Activated naive CD4-positive, alpha-beta T cell treated with anti-CD3 and anti-CD28 coated beads, Interleukin-2, amount 10 ng/mL, durations not matched to agents 7 days and 5 days (primary cell): ENCODE data around the gene GTF2F2.

Experiments
- CTCF ChIA-PET: fragments of 350-600 bp; sonication (Branson Sonifier 250); formaldehyde crosslinking; loops from one replicate; lab custom pipeline; 2021; ENCODE audit warnings: antibody characterized with exemption; lab: Charles Lee
- DNase-seq: peaks from one replicate; pipeline ENCODE4 v3.0.0-alpha.2; 2020
- H3K27ac Mint-ChIP-seq: one replicate; pipeline ENCODE4 v1.8.0; 2021; ENCODE audit warnings: mild to moderate bottlenecking, moderate library complexity, mixed read lengths
- H3K27me3 Mint-ChIP-seq: one replicate; pipeline ENCODE4 v1.8.0; 2021; ENCODE audit warnings: mild to moderate bottlenecking, mixed read lengths
- H3K36me3 Mint-ChIP-seq: one replicate; pipeline ENCODE4 v1.8.0; 2021; ENCODE audit warnings: mixed read lengths
- H3K4me1 Mint-ChIP-seq: one replicate; pipeline ENCODE4 v1.8.0; 2021; ENCODE audit warnings: mixed read lengths
- H3K4me3 Mint-ChIP-seq: one replicate; pipeline ENCODE4 v1.8.0; 2021; ENCODE audit warnings: mild to moderate bottlenecking, moderate library complexity, mixed read lengths
- H3K9me3 Mint-ChIP-seq: one replicate; pipeline ENCODE4 v1.8.0; 2021; ENCODE audit warnings: mixed read lengths

The GTF2F2 gene

DNA sequence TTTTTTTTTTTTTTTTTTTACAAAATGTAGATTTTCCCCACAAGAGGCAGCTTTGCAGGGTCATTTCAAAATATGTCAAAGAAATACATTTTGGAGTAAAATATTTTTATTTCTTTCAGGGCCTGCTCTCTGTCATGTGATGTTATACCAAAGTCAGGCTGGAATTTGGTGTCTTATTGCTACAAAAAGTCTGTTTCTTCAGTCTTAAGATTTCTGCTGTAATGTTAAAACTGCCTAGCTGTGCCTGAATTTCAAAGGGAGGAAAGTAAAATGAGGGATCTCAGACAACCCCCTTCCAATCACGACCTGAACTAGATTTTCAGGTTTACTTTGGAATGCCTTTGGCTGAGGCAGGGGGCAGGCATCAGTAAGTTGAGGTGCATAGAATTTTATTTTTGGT, 12.8 kb upstream of the GTF2F2 start:
- Mint-ChIP-seq H3K4me1 (no peaks in the 10 kb centered on the region), H3K27ac (no peak overlapping the region), H3K9me3 (no peaks in the 10 kb centered on the region), H3K36me3 (no peaks in the 10 kb centered on the region), H3K4me3 (no peak overlapping the region), H3K27me3 (peaks cover 28% of the 10 kb centered on the region)
- CTCF ChIA-PET: interaction anchor here (0.8 kb wide), 1 partner anchor 65 kb away, joined by 4 read pairs; no protein-coding TSS in a partner anchor
- no peak for DNase-seq

DNA sequence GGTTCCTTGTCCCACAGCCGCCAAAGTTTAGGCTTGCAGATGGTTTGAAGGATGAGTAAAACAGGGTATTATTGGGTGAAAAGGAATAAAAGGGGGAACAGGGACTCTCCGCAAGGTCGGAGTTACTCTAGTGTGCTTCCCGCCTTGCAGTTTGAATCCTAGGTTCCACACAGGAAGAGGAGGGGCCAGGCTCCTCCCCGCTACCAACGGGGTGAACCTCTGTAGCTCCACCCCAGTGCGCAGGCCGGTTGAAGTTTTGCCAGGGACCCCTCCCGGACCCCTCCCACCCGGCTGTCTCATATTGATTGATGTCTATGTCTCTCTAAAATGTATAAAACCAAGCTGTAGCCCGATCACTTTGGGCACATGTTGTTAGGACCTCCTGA, 11.6 kb upstream of the GTF2F2 start:
- Mint-ChIP-seq H3K27ac (no peak overlapping the region), H3K9me3 (no peaks in the 10 kb centered on the region), H3K36me3 (no peaks in the 10 kb centered on the region), H3K4me1 (peaks cover 2% of the 10 kb centered on the region), H3K4me3 (no peak overlapping the region), H3K27me3 (peaks cover 28% of the 10 kb centered on the region)
- peak; percentile 25 for DNase-seq
- CTCF ChIA-PET: interaction anchor here (1.7 kb wide), 1 partner anchor 62 kb away, joined by 5 read pairs; no protein-coding TSS in a partner anchor

DNA sequence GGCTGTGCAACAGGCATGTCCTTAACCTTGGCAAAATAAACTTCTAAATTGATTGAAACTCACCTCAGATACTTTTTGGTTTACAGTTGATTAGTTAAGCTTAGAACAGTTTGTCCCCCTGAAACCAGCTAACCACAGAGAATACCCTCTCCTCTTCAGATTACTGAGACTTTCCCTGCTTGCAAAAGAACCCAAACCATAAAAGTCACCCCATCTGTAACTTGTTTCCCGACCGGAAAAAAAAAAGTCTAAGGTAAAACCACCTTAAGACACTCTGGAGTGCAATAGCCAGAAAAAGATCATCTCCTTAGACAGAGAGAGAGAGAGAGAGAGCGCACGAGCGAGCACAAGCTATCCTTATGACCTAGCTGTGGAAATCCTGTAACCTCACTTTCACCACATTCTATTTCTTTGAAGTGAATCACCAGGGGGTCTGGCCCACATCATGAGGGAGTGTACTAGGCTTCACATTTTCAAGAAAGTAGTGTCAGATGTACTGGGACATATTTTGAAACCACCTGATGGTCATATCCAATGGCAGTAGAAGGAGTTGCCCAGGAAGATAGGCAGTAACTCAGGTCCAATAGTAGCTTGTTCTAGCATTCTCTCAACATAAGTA, 11.1 kb upstream of the GTF2F2 start:
- CTCF ChIA-PET: interaction anchor here (1.7 kb wide), 1 partner anchor 62 kb away, joined by 5 read pairs; no protein-coding TSS in a partner anchor
- Mint-ChIP-seq H3K27me3 (peaks cover 28% of the 10 kb centered on the region), H3K27ac (no peak overlapping the region), H3K36me3 (no peaks in the 10 kb centered on the region), H3K4me1 (peaks cover 2% of the 10 kb centered on the region), H3K4me3 (no peak overlapping the region), H3K9me3 (no peaks in the 10 kb centered on the region)
- DNase-seq: no peak

DNA sequence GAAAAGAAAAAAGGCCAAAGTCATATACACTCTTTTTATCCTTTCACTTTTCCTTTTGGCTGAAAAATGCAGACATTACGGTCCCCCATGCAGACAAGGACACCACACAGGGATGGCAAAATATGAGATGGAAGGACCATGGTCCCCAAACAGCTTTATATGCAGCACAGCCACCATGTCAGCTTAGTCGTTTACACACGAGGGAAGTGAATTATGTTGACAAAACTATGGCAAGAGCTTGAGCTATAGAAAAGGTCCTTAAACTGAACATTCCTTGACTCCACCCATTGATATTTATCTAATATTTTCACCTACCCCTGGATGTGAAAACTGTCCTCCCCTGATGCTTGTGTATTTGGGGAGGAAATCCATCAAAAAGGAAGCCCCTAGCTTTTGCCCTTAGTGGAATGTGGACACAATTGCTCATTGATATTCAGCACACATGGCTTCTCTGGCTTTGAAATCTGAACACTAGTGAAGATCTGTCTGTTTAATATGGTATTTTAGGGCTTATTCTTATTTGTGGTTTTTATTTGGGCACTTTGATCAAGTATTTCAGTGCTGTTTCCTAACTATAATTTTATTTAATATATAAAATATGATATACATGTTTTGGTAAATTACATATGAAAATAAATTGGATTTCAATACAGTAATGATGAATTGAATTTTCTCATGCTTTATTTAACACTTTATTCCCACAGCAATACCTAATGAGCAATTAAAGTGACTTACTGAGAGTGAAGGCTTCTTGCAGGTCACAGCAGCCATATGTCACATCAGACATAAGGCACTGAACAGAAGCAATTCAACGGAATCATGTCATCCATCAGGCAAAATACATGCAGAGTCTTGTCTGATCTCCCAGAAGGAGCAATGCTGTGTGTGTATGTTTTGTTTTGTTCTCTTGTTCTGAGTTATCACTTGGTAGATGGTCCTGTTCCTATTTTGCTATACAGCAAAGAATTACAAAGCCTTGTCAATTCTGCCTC, 6.8 kb upstream of the GTF2F2 start:
- H3K9me3 Mint-ChIP-seq: no peaks in the 10 kb centered on the region
- no peak for DNase-seq
- H3K36me3 Mint-ChIP-seq: no peaks in the 10 kb centered on the region
- H3K4me3 Mint-ChIP-seq: no peak overlapping the region
- H3K27ac Mint-ChIP-seq: no peak overlapping the region
- peaks cover 11% of the 10 kb centered on the region for H3K27me3 Mint-ChIP-seq
- CTCF ChIA-PET: no interaction called here
- peaks cover 2% of the 10 kb centered on the region for H3K4me1 Mint-ChIP-seq

DNA sequence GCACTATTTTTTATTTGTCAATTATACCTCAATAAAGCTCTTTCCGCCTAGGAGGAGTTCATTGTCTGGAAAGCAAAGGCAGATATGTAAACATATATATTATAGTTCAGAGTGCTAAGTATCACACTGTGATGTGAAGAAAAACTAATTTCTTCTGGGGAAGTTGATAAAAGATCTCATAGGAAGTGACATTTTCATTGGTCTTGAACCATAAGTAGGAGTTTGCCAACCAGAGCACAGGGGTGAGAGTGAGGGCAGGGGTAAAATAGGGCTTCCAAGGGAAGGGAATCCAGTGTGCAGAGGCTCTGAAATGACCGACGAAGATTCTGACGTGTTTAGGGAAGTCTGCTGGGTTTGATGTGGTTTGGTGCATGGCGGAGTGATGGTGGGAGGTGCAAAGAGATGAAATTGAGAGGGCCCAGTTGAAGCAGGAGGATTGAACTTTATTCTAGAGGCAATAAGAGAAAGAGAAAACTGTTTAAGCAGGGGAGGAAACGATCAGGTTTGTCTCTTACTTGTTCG, 780 bp upstream of the GTF2F2 start:
- Mint-ChIP-seq H3K4me1 (peaks cover 6% of the 10 kb centered on the region), H3K36me3 (peaks cover 2% of the 10 kb centered on the region), H3K27ac (no peak overlapping the region), H3K4me3 (no peak overlapping the region), H3K27me3 (no peaks in the 10 kb centered on the region), H3K9me3 (no peaks in the 10 kb centered on the region)
- peak; percentile 71 for DNase-seq
- CTCF ChIA-PET: no interaction called here

DNA sequence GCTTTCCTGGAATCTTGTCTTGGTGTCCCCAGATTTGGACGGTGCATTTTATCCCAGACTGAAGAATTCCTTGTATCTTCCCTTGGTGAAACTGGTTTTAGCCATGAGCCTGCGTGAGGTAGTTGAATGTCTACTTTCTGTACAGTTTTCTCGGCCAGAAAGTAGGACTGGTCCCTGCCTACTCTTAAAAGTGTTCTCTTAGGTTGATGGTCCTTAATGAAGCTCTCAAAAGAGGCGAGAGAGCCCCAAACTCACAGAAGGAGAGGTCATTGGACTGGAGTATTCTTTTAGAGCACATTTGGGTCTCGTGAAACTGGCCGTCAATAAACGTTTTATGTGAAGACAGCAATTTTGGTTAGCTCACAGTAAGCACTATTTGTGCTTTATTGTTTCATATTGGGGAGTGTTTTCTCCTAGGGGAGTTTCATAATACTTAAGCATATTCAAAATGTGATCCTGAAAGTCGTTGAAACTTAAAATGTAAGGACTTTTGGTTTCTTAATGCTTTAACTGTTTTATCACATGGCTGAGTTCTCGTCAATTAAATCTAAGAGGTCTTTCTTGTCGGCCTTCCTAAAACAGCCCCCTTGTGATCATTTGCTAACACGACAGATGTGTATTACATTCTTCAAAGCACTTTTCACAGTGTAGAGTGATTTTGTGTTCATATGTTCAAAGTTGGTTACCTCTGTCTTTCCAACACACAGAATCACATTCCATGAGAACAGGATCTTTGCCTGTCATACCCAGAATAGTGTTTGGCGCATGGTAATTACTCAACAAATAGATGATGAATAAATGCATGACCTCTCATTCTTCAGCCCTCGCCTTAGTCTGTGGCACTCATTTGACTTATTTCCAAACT, 889 bp downstream of the GTF2F2 start:
- Mint-ChIP-seq H3K27me3 (no peaks in the 10 kb centered on the region), H3K4me3 (no peak overlapping the region), H3K27ac (no peak overlapping the region), H3K4me1 (peaks cover 6% of the 10 kb centered on the region), H3K36me3 (peaks cover 2% of the 10 kb centered on the region), H3K9me3 (no peaks in the 10 kb centered on the region)
- no peak for DNase-seq
- CTCF ChIA-PET: interaction anchor here (1.0 kb wide), 2 partner anchors 74 to 186 kb away, joined by 4 to 5 read pairs; no protein-coding TSS in a partner anchor

DNA sequence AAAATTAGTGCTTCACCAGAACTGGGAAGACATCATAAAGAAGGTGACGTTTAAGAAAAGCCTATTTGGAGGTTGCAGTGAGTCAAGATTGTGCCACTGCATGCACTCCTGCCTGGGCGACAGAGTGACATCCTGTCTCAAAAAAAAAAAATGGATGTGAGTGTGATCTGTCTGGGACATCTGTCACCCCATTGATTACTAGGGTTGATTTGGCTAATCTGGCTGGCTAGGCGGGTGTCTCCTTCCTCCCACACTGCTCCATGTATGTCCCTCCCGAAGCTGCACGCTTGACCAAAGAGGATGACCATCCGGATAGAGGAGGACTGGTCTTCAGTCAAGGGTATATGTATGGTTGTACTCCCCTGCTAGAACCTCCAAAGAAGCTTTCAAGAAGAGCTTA, 2.6 kb downstream of the GTF2F2 start:
- H3K27ac Mint-ChIP-seq: no peak overlapping the region
- CTCF ChIA-PET: no interaction called here
- H3K9me3 Mint-ChIP-seq: no peaks in the 10 kb centered on the region
- no peak overlapping the region for H3K4me3 Mint-ChIP-seq
- H3K27me3 Mint-ChIP-seq: no peaks in the 10 kb centered on the region
- peaks cover 6% of the 10 kb centered on the region for H3K4me1 Mint-ChIP-seq
- H3K36me3 Mint-ChIP-seq: peaks cover 2% of the 10 kb centered on the region
- no peak for DNase-seq

DNA sequence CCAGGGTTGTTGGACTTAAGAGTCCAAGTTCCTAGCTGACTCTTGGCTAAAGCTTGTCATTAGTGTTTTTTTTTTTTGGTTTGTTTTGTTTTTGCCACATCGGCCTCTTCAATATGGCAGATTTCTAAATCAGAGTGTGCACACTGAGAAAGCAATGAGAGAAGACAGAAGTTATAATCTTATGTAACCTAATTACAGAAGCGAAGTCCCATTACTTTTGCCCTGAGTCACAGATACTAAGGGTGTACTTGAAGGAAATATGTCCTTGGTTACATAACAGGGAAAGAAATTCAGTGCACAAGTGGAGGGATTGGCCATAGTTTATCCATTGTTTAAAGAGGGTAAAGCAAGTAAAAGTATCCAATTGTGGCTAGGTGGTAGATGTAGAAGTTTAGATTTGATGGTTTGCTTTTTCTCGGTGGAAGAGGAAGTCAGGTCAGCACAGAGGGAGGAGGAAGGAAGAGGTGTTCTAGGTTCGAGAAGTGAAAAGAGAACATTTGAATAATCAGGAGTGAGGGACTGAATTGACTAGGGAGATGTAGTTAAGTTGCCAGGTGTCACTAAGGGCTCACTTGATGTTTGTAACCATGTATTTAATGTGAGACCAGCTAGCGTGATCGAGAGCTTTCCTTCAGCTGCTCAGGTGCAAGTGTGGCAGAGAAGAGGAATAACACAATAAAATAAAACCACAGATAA, 12.2 kb downstream of the GTF2F2 start:
- DNase-seq: no peak
- Mint-ChIP-seq H3K9me3 (peaks cover 25% of the 10 kb centered on the region), H3K36me3 (peaks cover 25% of the 10 kb centered on the region), H3K27me3 (no peaks in the 10 kb centered on the region), H3K4me1 (peaks cover 8% of the 10 kb centered on the region), H3K4me3 (no peak overlapping the region), H3K27ac (no peak overlapping the region)
- CTCF ChIA-PET: no interaction called here

DNA sequence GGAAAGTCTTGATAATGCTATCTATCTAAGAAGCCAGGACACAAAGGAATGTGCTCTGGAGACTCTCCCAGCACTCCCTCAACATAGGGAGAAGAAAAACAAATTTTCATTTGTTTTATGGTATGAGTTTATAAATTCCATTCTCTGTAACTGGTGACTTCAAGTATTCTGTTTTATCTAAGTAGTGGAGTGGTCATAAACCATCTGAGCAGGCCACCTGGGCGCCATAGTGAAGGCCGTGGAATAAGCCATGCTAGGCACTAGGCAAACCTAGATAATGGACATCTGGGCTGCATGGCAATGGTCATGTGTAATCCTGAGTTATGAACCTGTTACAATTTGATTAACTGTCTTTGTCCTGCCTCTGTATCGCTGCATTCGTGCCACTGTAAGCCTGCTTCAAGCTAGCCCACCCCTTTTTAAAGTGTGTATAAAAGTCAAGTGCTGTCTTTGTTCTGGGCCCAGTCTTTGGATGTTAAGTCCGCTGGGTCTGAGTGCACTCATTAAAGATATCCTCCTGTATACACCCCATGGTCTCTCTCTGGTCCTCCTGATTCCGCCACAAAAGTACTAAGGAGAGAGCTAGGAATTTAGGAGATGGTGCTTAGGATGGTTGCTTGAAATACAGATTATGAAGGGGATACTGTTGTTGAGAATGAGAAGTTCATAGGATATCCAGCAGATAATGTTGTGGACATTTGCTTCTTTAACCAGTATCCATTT, 13.2 kb downstream of the GTF2F2 start:
- Mint-ChIP-seq H3K27me3 (no peaks in the 10 kb centered on the region), H3K9me3 (peaks cover 25% of the 10 kb centered on the region), H3K27ac (no peak overlapping the region), H3K4me3 (no peak overlapping the region), H3K36me3 (peaks cover 32% of the 10 kb centered on the region), H3K4me1 (peaks cover 8% of the 10 kb centered on the region)
- no peak for DNase-seq
- CTCF ChIA-PET: interaction anchor here (1.1 kb wide), 1 partner anchor 175 kb away, joined by 3 read pairs; no protein-coding TSS in a partner anchor

DNA sequence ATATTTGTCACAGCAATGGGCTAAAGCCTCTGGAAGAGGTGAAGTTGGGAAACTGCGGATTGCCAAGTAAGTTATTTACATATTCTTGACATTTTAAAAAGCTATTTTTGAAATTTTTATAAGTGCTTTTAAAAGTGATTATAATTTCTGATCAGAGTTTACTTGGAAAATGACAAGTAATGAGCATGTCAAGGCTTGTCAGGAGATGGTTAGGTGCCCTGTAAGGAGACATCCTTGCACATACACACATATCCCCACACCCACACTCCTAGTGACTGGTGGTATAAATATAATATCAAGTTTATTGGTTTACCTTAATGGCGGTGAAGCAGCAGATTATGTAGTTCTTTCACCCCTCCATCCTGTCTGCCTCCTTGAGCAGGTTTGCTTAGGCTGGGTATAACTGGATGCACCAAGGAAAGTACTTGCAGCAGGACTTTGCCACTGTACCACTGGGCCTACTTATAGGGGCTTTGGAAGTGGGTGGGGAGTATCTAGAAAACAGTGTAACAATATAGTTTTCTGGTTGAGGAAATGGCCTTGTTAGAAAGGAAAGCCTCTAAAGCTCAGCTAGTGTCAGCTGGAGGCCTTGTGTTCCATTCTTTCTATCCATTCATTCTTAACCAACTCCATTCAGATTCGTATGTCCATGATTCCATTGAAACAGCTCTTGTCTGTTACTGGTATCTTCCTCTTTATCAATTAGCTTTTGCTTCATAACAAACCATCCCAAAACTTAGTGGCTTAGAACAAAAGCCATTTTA, 16.6 kb downstream of the GTF2F2 start:
- Mint-ChIP-seq H3K36me3 (peaks cover 28% of the 10 kb centered on the region), H3K4me3 (no peak overlapping the region), H3K9me3 (peaks cover 20% of the 10 kb centered on the region), H3K4me1 (peaks cover 8% of the 10 kb centered on the region), H3K27ac (no peak overlapping the region), H3K27me3 (no peaks in the 10 kb centered on the region)
- CTCF ChIA-PET: interaction anchor here (1.0 kb wide), 1 partner anchor 18 kb away, joined by 3 read pairs; no protein-coding TSS in a partner anchor
- DNase-seq: no peak

DNA sequence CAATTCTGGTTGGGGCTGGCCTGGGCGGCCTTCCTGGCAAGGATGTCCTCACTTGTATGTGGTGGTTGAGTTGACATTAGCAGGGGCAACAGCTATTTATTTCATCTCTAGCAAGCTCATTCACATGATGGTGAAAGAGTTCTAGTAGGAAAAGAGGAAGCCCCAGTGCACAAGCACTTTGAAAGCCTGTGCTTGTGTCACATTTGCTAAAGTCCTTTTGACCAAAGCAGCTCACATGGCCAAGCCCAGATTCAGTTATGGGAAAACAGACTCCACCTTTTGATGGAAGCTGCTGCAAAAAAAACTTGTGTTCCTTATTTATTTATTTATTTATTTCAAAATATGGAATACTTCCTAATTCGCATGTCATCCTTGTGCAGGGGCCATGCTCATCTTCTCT, 17.2 kb downstream of the GTF2F2 start:
- H3K36me3 Mint-ChIP-seq: peaks cover 23% of the 10 kb centered on the region
- peaks cover 3% of the 10 kb centered on the region for H3K4me1 Mint-ChIP-seq
- H3K9me3 Mint-ChIP-seq: peaks cover 14% of the 10 kb centered on the region
- CTCF ChIA-PET: no interaction called here
- no peak for DNase-seq
- no peak overlapping the region for H3K4me3 Mint-ChIP-seq
- H3K27me3 Mint-ChIP-seq: no peaks in the 10 kb centered on the region
- no peak overlapping the region for H3K27ac Mint-ChIP-seq

DNA sequence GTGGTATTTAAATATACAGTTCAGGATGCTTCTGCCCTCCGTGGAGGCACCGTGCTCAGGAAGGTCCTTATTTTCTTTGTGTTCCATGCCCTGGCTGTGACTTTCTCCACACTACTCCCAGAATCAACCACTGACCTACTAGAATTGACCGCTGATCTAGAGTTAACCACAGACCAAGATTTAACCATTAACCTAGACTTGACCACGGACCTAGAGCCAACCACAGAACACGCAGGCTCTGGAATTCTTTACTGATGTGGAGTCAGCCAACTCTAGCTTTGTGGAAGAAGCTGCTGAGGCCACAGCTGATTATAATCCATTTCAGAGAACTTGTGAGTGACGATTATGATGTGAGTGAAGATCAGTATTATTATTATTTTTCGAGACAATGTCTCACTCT, 18.0 kb downstream of the GTF2F2 start:
- Mint-ChIP-seq H3K36me3 (peaks cover 19% of the 10 kb centered on the region), H3K27me3 (no peaks in the 10 kb centered on the region), H3K9me3 (peaks cover 8% of the 10 kb centered on the region), H3K27ac (no peak overlapping the region), H3K4me1 (no peaks in the 10 kb centered on the region), H3K4me3 (no peak overlapping the region)
- CTCF ChIA-PET: no interaction called here
- no peak for DNase-seq
